Prostate gland (tissue), 2 donors: ENCODE results near the gene ZNF124. TPM values are rescaled to one million over a fixed set of nuclear protein-coding genes. Genes with fewer than 3 reads are reported as not detected.

Experiments used
- DNase-seq: peaks from one replicate; pipeline ENCODE4 v3.0.0-alpha.2; 2019; ENCODE audit warnings: low spot score
- H3K27ac ChIP-seq, 2 donors: fragments of 200-600 bp; sonication (generic); 2 replicates each; pipeline ENCODE4 v1.5.1; 2017 to 2019
- H3K27me3 ChIP-seq: fragments of 200-600 bp; sonication (generic); replicated peaks from 2 replicates; pipeline ENCODE4 v1.5.1; 2019; ENCODE audit not compliant: insufficient read depth
- H3K36me3 ChIP-seq, 2 donors: fragments of 200-600 bp; sonication (generic); 1 replicate in 1 of 2; 2 replicates in 1 of 2; pipeline versions ENCODE4 v1.5.1 to v1.8.1; 2017 to 2019
- H3K4me1 ChIP-seq: fragments of 200-600 bp; sonication (generic); replicated peaks from 2 replicates; pipeline ENCODE4 v1.5.1; 2019
- H3K4me3 ChIP-seq, 2 donors: fragments of 200-600 bp; sonication (generic); 2 replicates each; pipeline ENCODE4 v1.5.1; 2017 to 2019
- H3K9me3 ChIP-seq: fragments of 200-600 bp; sonication (generic); 2 replicates; pipeline ENCODE4 v1.5.1; 2017
- POLR2A ChIP-seq: fragments of 450-650 bp; IDR thresholded peaks from one replicate; pipeline ENCODE4 v1.6.1; 2016; ENCODE audit warnings: antibody characterized with exemption, mild to moderate bottlenecking
- POLR2AphosphoS5 ChIP-seq: sonication (generic); formaldehyde crosslinking; IDR thresholded peaks from one replicate; pipeline ENCODE4 v1.6.1; 2017; ENCODE audit warnings: antibody characterized with exemption
- WGBS: methylation state at CpG from one replicate; pipeline ENCODE4 v1.1.5; 2018; 5-methylcytosine and 5-hydroxymethylcytosine counted together
- intact Hi-C: fragments of 100-400 bp; cut with DNase I; formaldehyde crosslinking; loops from one replicate; pipeline ENCODE4 v1.14.2; 2022
- total RNA-seq, 2 donors: library from RNA; depleted of rRNA; stranded (reverse); fragments of >200 nt; gene quantifications; one replicate each; pipeline ENCODE4 v1.1.0, GENCODE V29; 2016
- TF ChIP-seq, protein P1 (sequence below), 4 experiments: fragments of 200-600 bp in 2 of 4; fragments of 450-650 bp in 2 of 4; sonication (generic) in 2 of 4; IDR thresholded peaks; 1 replicate in 3 of 4; 2 replicates in 1 of 4; pipeline ENCODE4 v1.5.1; 2016 to 2019; ENCODE audit warnings: antibody characterized with exemption in 4 of 4, mild to moderate bottlenecking in 2 of 4, moderate library complexity in 2 of 4

Gene ZNF124
- total RNA-seq, 2 donors from 2014 or later = 19.1 to 44.6 TPM

DNA sequence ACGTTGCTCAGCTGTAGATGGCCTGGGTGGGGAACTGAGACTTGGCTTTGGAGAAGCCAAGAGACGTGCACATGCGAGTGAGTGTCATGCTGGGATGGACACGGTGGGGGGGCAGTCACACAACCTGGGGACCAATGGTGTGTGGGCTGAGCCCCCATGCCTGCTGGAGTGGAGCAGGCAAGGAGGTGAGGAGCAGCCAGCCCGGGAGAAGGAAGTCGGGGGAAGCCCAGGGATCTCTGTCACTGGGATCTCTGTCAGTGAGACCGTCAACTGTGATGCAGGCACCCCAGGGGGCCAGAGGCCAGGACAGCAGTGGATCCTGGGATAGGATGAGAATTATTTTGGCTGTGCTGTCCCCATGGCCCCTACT lies 56.7 kb downstream of the ZNF124 start:
- Histone ChIP-seq H3K36me3 (no peaks in the 10 kb centered on the region), H3K27me3 (no peaks in the 10 kb centered on the region), H3K4me3 (no peak overlapping the region), H3K4me1 (no peaks in the 10 kb centered on the region), H3K27ac (no peak overlapping the region), H3K9me3 (no peaks in the 10 kb centered on the region)
- TF ChIP-seq, protein P1, sequence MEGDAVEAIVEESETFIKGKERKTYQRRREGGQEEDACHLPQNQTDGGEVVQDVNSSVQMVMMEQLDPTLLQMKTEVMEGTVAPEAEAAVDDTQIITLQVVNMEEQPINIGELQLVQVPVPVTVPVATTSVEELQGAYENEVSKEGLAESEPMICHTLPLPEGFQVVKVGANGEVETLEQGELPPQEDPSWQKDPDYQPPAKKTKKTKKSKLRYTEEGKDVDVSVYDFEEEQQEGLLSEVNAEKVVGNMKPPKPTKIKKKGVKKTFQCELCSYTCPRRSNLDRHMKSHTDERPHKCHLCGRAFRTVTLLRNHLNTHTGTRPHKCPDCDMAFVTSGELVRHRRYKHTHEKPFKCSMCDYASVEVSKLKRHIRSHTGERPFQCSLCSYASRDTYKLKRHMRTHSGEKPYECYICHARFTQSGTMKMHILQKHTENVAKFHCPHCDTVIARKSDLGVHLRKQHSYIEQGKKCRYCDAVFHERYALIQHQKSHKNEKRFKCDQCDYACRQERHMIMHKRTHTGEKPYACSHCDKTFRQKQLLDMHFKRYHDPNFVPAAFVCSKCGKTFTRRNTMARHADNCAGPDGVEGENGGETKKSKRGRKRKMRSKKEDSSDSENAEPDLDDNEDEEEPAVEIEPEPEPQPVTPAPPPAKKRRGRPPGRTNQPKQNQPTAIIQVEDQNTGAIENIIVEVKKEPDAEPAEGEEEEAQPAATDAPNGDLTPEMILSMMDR (IDR thresholded peaks at IDR 0.05) = no peak
- no peak for TF ChIP-seq POLR2AphosphoS5
- TF ChIP-seq POLR2A = no peak
- DNase-seq = no peak
- 78% methylated on average over 6 of the region's 7 CpGs for WGBS
- intact Hi-C loops = no loop called here

- TF ChIP-seq POLR2AphosphoS5 = no peak
- no peak for DNase-seq
- WGBS = 84% methylated on average over 13 of the region's 13 CpGs
- no peaks in the 10 kb centered on the region for H3K9me3 ChIP-seq
- no peak overlapping the region for H3K27ac ChIP-seq
- intact Hi-C loops = no loop called here
- H3K4me1 ChIP-seq = no peaks in the 10 kb centered on the region
- no peaks in the 10 kb centered on the region for H3K36me3 ChIP-seq
- no peaks in the 10 kb centered on the region for H3K27me3 ChIP-seq
- no peak overlapping the region for H3K4me3 ChIP-seq
Observed at GRCh38 chr1:247114351-247115140, 57.3 kb downstream of the ZNF124 start.

DNA sequence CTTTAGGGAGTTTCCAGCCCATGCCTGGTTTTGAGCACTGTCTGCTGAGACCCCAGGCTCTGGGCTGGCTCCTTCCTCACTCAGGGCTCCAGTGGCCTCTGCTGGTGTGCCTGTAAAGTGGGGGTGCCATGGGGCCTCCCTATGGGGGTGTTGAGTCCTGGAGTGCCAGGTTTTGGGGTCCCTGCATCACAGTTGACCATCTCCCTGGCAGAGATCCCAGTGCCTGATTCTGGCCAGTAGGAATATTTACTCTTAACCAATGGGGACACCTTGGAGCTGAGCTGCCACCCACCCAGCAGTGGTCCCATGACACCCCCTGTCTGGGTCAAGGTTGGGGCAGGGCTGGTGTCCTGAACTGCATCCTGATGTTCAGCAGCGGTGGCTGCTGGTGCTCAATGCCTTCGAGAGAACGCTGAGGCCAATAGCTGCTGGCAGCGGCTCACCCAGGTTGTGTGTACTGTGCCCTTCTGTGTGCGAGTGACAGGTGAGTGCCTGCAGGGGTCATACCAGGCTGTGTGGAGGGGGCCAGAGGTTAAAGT lies 58.0 kb downstream of the ZNF124 start:
- WGBS = 85% methylated on average over 5 of the region's 5 CpGs
- no peak for DNase-seq
- no peaks in the 10 kb centered on the region for H3K4me1 ChIP-seq
- no peaks in the 10 kb centered on the region for H3K36me3 ChIP-seq
- H3K9me3 ChIP-seq = no peaks in the 10 kb centered on the region
- TF ChIP-seq, protein P1 (IDR thresholded peaks at IDR 0.05) = no peak
- TF ChIP-seq POLR2AphosphoS5 = no peak
- no peak for TF ChIP-seq POLR2A
- H3K4me3 ChIP-seq = no peak overlapping the region
- intact Hi-C loops = no loop called here
- no peak overlapping the region for H3K27ac ChIP-seq
- no peaks in the 10 kb centered on the region for H3K27me3 ChIP-seq

- no peak for DNase-seq
- TF ChIP-seq POLR2A (no peak), POLR2AphosphoS5 (no peak)
- TF ChIP-seq, protein P1 (IDR thresholded peaks at IDR 0.05) = no peak
- Histone ChIP-seq H3K9me3 (no peaks in the 10 kb centered on the region), H3K27ac (no peak overlapping the region), H3K27me3 (no peaks in the 10 kb centered on the region), H3K36me3 (no peaks in the 10 kb centered on the region), H3K4me1 (no peaks in the 10 kb centered on the region), H3K4me3 (no peak overlapping the region)
- WGBS = 75% methylated on average over 5 of the region's 5 CpGs
- intact Hi-C loops = no loop called here
Observed at GRCh38 chr1:247113094-247113497, 58.7 kb downstream of the ZNF124 start.

- H3K27ac ChIP-seq = peak overlapping the region; percentile 76 to 87
- H3K27me3 ChIP-seq = no peaks in the 10 kb centered on the region
- 28% methylated on average over 8 of the region's 9 CpGs for WGBS
- no peaks in the 10 kb centered on the region for H3K4me1 ChIP-seq
- TF ChIP-seq, protein P1 (IDR thresholded peaks at IDR 0.05) = no peak
- TF ChIP-seq POLR2AphosphoS5 = no peak
- TF ChIP-seq POLR2A = no peak
- H3K9me3 ChIP-seq = no peaks in the 10 kb centered on the region
- no peak for DNase-seq
- no peaks in the 10 kb centered on the region for H3K36me3 ChIP-seq
- H3K4me3 ChIP-seq = peak overlapping the region; percentile 66 to 84
- intact Hi-C loops = no loop called here
Observed at GRCh38 chr1:247112479-247112781, 59.4 kb downstream of the ZNF124 start.
